ENCODE measurements around the gene GOLT1B.

DNA sequence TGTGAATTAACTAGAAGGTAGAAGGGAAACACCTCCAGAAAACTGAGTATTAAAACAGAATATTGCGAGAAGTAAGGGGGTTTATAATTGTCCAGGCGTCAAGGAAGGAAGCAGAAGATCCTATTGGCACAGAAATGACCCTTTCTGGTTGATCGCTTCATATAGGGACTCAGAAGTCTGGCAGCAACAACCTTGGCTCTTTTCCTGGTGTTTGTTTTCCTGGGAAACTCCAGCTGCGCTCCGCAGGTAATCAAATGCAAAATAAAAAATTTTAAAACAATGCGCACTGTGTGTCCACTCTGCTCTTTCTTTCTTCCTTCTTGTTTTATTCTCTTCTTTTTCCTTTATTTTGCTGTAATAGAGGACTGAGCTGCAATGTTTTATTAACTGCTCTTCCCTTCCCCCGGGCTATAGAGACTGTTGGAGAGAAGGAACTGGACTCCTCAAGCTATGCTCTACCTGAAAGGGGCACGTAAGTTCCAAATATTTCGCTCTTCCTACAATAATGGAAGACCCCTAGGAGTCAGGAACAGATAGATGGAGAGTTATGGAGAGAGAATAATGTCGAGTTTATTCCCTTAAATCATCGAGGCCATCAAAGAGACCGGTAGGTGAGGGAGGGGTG is 25.2 kb downstream of the GOLT1B start:
- TF ChIP-seq, protein P1, sequence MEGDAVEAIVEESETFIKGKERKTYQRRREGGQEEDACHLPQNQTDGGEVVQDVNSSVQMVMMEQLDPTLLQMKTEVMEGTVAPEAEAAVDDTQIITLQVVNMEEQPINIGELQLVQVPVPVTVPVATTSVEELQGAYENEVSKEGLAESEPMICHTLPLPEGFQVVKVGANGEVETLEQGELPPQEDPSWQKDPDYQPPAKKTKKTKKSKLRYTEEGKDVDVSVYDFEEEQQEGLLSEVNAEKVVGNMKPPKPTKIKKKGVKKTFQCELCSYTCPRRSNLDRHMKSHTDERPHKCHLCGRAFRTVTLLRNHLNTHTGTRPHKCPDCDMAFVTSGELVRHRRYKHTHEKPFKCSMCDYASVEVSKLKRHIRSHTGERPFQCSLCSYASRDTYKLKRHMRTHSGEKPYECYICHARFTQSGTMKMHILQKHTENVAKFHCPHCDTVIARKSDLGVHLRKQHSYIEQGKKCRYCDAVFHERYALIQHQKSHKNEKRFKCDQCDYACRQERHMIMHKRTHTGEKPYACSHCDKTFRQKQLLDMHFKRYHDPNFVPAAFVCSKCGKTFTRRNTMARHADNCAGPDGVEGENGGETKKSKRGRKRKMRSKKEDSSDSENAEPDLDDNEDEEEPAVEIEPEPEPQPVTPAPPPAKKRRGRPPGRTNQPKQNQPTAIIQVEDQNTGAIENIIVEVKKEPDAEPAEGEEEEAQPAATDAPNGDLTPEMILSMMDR (IDR thresholded peaks at IDR 0.05; ENCODE audit: insufficient read depth, low read depth, low read length) = no peak
- no peak for TF ChIP-seq EZH2 (IDR thresholded peaks at IDR 0.05; ENCODE audit: insufficient read depth, low read length)

All from astrocyte (in vitro differentiated cells and primary cell).